Trophoblast cell (in vitro differentiated cells and primary cell): ENCODE data around the gene ZNF574.
"Not testable (repeated sequence)": the region's sequence is repeated elsewhere in the genome, so short reads cannot be mapped to it uniquely, and the experiment has no call there.

Experiments
- DNase-seq, 2 donors: peaks; one replicate each; pipeline ENCODE4 v3.0.0-alpha.2; 2016
- H2AFZ ChIP-seq: 2 replicates; pipeline ENCODE4 v1.6.1; 2013; ENCODE audit warnings: low read length, moderate library complexity, mild to moderate bottlenecking; ENCODE audit not compliant: insufficient read depth, poor library complexity
- H2AK5ac ChIP-seq: 2 replicates; pipeline ENCODE4 v1.6.1; 2013; ENCODE audit warnings: mild to moderate bottlenecking, low read length
- H2BK120ac ChIP-seq: 2 replicates; pipeline ENCODE4 v1.6.1; 2013; ENCODE audit warnings: low read length, mild to moderate bottlenecking, moderate library complexity; ENCODE audit not compliant: insufficient read depth, poor library complexity
- H2BK12ac ChIP-seq: 2 replicates; pipeline ENCODE4 v1.6.1; 2013; ENCODE audit warnings: mild to moderate bottlenecking, low read length, moderate library complexity
- H2BK5ac ChIP-seq: 2 replicates; pipeline ENCODE4 v1.6.1; 2013; ENCODE audit warnings: low read length, low read depth, moderate library complexity, mild to moderate bottlenecking; ENCODE audit not compliant: poor library complexity
- H3K14ac ChIP-seq: 2 replicates; pipeline ENCODE4 v1.6.1; 2013; ENCODE audit warnings: mild to moderate bottlenecking, low read length
- H3K18ac ChIP-seq: 2 replicates; pipeline ENCODE4 v1.6.1; 2013; ENCODE audit warnings: mild to moderate bottlenecking, low read length
- H3K23ac ChIP-seq: 2 replicates; pipeline ENCODE4 v1.6.1; 2013; ENCODE audit warnings: low read length
- H3K27ac ChIP-seq: 2 replicates; pipeline ENCODE4 v1.5.1; 2013; ENCODE audit warnings: low read depth, mild to moderate bottlenecking, inconsistent platforms, low read length, moderate library complexity
- H3K27me3 ChIP-seq: 2 replicates; pipeline ENCODE4 v1.6.1; 2013; ENCODE audit warnings: inconsistent platforms, mild to moderate bottlenecking, low read length, moderate library complexity; ENCODE audit not compliant: insufficient read depth
- H3K36me3 ChIP-seq, 2 experiments: 1 replicate in 1 of 2; 2 replicates in 1 of 2; pipeline ENCODE4 v1.6.1; 2013; ENCODE audit warnings: low read length in 2 of 2, mild to moderate bottlenecking in 2 of 2, moderate library complexity in 1 of 2; ENCODE audit not compliant: insufficient read depth in 2 of 2, control insufficient read depth in 1 of 2
- H3K4ac ChIP-seq: 2 replicates; pipeline ENCODE4 v1.6.1; 2013; ENCODE audit warnings: low read depth, mild to moderate bottlenecking, low read length, moderate library complexity
- H3K4me1 ChIP-seq, 2 experiments: 1 replicate in 1 of 2; 2 replicates in 1 of 2; pipeline ENCODE4 v1.6.1; 2013; ENCODE audit warnings: low read length in 2 of 2, mild to moderate bottlenecking in 2 of 2, moderate library complexity in 1 of 2; ENCODE audit not compliant: insufficient read depth in 2 of 2, control insufficient read depth in 1 of 2
- H3K4me2 ChIP-seq: 2 replicates; pipeline ENCODE4 v1.6.1; 2013; ENCODE audit warnings: inconsistent platforms, mild to moderate bottlenecking, low read length, moderate library complexity
- H3K4me3 ChIP-seq: 2 replicates; pipeline ENCODE4 v1.5.1; 2013; ENCODE audit warnings: mild to moderate bottlenecking, low read depth, low read length, inconsistent platforms
- H3K79me1 ChIP-seq: one replicate; pipeline ENCODE4 v1.6.1; 2013; ENCODE audit warnings: low read length
- H3K79me2 ChIP-seq: 2 replicates; pipeline ENCODE4 v1.6.1; 2013; ENCODE audit warnings: low read length, mild to moderate bottlenecking; ENCODE audit not compliant: control insufficient read depth, insufficient read depth, poor library complexity
- H3K9ac ChIP-seq: 2 replicates; pipeline ENCODE4 v1.6.1; 2013; ENCODE audit warnings: mild to moderate bottlenecking, low read length
- H3K9me3 ChIP-seq: 2 replicates; pipeline ENCODE4 v1.6.1; 2013; ENCODE audit warnings: low read depth, mild to moderate bottlenecking, control low read depth, inconsistent platforms, low read length; ENCODE audit not compliant: insufficient read depth
- H4K12ac ChIP-seq: 2 replicates; pipeline ENCODE4 v1.6.1; 2013; ENCODE audit warnings: low read depth, mild to moderate bottlenecking, low read length, moderate library complexity
- H4K8ac ChIP-seq: 2 replicates; pipeline ENCODE4 v1.6.1; 2013; ENCODE audit warnings: low read depth, mild to moderate bottlenecking, low read length, moderate library complexity
- H4K91ac ChIP-seq: one replicate; pipeline ENCODE4 v1.6.1; 2013; ENCODE audit warnings: low read depth, mild to moderate bottlenecking, low read length, moderate library complexity
- WGBS: extraction: QIAGEN DNeasy Blood & Tissue Kit; methylation state at CpG from one replicate; pipeline ENCODE4 v1.1.7; 2013; ENCODE audit warnings: missing lambda C conversion rate; ENCODE audit not compliant: insufficient read length, insufficient coverage; ENCODE audit errors: extremely low coverage; 5-methylcytosine and 5-hydroxymethylcytosine counted together

Gene ZNF574

DNA sequence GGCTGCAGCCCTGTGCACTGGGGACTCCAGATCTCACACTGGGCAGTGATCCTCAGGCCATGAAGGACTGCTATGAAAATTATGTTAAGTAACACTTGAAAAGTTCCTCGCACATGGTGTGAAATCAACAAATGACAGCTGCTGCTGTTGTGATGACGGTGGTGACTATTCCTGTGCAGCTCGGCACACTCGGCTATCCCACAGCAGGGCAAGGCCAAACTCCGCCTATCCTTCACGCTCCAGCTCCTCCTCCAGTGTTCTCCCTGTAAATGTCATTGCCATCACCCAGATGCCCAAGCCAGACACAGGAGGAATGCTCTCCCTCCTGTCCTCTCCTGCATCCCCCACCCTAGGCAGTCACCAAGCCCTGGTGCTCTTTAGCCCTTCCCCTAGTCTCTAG, 37.3 kb upstream of the ZNF574 start:
- Histone ChIP-seq H3K4me3 (no peak overlapping the region), H2BK5ac (no peak overlapping the region), H3K9me3 (no peaks in the 10 kb centered on the region), H2BK120ac (no peak overlapping the region), H3K23ac (no peak overlapping the region), H2AFZ (no peak overlapping the region), H4K12ac (no peak overlapping the region), H2AK5ac (no peak overlapping the region), H4K8ac (no peak overlapping the region), H3K4ac (no peak overlapping the region), H3K14ac (no peak overlapping the region), H3K79me2 (no peaks in the 10 kb centered on the region), H3K4me2 (no peak overlapping the region), H2BK12ac (no peak overlapping the region), H3K9ac (no peak overlapping the region), H3K18ac (no peak overlapping the region), H3K36me3 (no peaks in the 10 kb centered on the region), H3K79me1 (no peaks in the 10 kb centered on the region), H3K27me3 (no peaks in the 10 kb centered on the region), H3K4me1 (no peaks in the 10 kb centered on the region), H4K91ac (no peak overlapping the region), H3K27ac (no peak overlapping the region)
- no CpG with 5 or more reads among the region's 6 CpGs for WGBS
- DNase-seq = no peak

DNA sequence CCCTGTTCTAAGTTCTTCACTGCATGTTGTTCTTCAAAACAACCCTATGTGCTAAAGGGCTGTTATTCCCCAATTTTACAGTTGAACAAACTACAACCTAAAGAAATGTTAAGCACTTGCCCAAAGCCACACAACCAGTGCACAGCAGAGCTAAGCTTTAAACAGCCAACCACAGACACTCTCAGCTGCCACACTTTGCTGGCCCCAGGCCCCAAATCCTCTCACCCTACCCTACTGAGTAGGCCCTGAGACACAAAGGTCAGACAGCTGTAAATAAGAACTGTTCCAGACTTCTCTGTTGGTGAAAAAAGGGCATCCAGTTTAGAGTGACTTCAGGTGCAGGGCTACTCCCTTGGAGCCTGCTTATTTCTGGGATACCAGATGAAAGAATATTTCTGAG, 35.9 kb upstream of the ZNF574 start:
- no peak overlapping the region for H2AK5ac ChIP-seq
- H3K36me3 ChIP-seq = no peaks in the 10 kb centered on the region
- H3K14ac ChIP-seq = no peak overlapping the region
- H2AFZ ChIP-seq = no peak overlapping the region
- no peak overlapping the region for H3K4me3 ChIP-seq
- H3K79me1 ChIP-seq = no peaks in the 10 kb centered on the region
- H2BK12ac ChIP-seq = no peak overlapping the region
- no peak overlapping the region for H4K12ac ChIP-seq
- no peaks in the 10 kb centered on the region for H3K79me2 ChIP-seq
- H4K8ac ChIP-seq = no peak overlapping the region
- H3K9ac ChIP-seq = no peak overlapping the region
- no peak overlapping the region for H2BK5ac ChIP-seq
- no peak overlapping the region for H3K4ac ChIP-seq
- H4K91ac ChIP-seq = no peak overlapping the region
- H3K18ac ChIP-seq = no peak overlapping the region
- no peak overlapping the region for H3K4me2 ChIP-seq
- H3K9me3 ChIP-seq = no peaks in the 10 kb centered on the region
- no peaks in the 10 kb centered on the region for H3K4me1 ChIP-seq
- H3K27ac ChIP-seq = no peak overlapping the region
- H2BK120ac ChIP-seq = no peak overlapping the region
- H3K27me3 ChIP-seq = no peaks in the 10 kb centered on the region
- H3K23ac ChIP-seq = no peak overlapping the region
- DNase-seq = no peak

- not testable (repeated sequence) for H3K4me3 ChIP-seq, H4K12ac ChIP-seq, H3K79me2 ChIP-seq, H3K4ac ChIP-seq, H4K8ac ChIP-seq, H3K23ac ChIP-seq, H3K4me2 ChIP-seq, H3K79me1 ChIP-seq, H3K27ac ChIP-seq, H3K9ac ChIP-seq, H4K91ac ChIP-seq, H3K14ac ChIP-seq, H2AFZ ChIP-seq, H3K36me3 ChIP-seq, H2AK5ac ChIP-seq, H2BK12ac ChIP-seq, H3K9me3 ChIP-seq, H2BK5ac ChIP-seq, H2BK120ac ChIP-seq, H3K18ac ChIP-seq, H3K27me3 ChIP-seq, DNase-seq, H3K4me1 ChIP-seq
- no CpG with 5 or more reads among the region's 9 CpGs for WGBS
Observed at GRCh38 chr19:42040491-42040890, 35.5 kb upstream of the ZNF574 start.

DNA sequence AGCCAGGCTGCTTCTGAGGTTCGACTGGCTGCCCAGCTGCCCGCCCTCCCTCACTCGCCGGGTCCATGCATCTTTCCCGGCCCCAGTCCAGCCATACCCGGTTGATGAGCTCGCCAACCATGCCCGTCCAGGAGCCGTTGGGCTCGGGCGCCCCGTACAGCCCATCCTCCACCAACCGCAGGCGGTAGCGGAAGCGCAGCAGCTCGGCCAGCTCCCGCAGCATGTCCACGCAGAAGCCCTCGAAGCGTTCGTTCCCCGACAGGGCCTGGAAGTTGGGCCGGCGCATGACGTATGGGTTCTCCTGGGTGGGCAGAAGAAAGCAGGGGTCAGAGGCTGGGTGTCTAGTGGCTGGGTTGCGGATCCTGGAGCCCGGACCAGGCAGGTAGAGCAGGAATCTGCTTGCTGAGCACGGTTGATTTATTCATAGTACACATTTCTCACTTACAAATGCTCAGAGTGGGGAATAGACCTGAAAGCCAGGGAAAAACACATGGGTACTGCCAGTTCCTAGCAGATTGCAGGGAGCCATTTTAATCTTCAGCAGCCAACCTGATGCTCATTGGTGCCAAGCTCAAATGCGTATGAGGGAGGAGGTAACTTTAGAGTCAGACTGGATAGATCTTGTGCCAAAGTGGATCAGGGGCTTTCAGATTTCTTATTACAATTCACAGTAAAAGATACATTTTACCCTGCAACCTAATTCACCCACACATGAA, 33.4 kb upstream of the ZNF574 start:
- no peak overlapping the region for H2BK120ac ChIP-seq
- H3K23ac ChIP-seq = no peak overlapping the region
- H3K79me2 ChIP-seq = no peaks in the 10 kb centered on the region
- H3K4me1 ChIP-seq = no peaks in the 10 kb centered on the region
- H3K27me3 ChIP-seq = no peaks in the 10 kb centered on the region
- no peak overlapping the region for H3K9ac ChIP-seq
- H3K4ac ChIP-seq = no peak overlapping the region
- H3K14ac ChIP-seq = no peak overlapping the region
- no peak overlapping the region for H2BK5ac ChIP-seq
- H2BK12ac ChIP-seq = no peak overlapping the region
- H3K18ac ChIP-seq = no peak overlapping the region
- H3K27ac ChIP-seq = no peak overlapping the region
- no peaks in the 10 kb centered on the region for H3K9me3 ChIP-seq
- no peak overlapping the region for H3K4me3 ChIP-seq
- no peak overlapping the region for H3K4me2 ChIP-seq
- no peak overlapping the region for H4K12ac ChIP-seq
- no peak overlapping the region for H4K8ac ChIP-seq
- H2AFZ ChIP-seq = no peak overlapping the region
- H3K36me3 ChIP-seq = no peaks in the 10 kb centered on the region
- no peak overlapping the region for H2AK5ac ChIP-seq
- H4K91ac ChIP-seq = no peak overlapping the region
- no CpG with 5 or more reads among the region's 30 CpGs for WGBS
- no peak for DNase-seq
- no peaks in the 10 kb centered on the region for H3K79me1 ChIP-seq
